ENCODE measurements around the gene GLB1L3. TPM values are rescaled to one million over a fixed set of nuclear protein-coding genes. Genes with fewer than 3 reads are reported as not detected.

The GLB1L3 gene
- total RNA-seq, 1 donor from 2014 or later: 16.5 TPM

- H3K27me3 Mint-ChIP-seq (ENCODE audit: unreplicated experiment): peaks cover 5% of the 10 kb centered on the region
Observed at GRCh38 chr11:134346101-134346975, 70.2 kb downstream of the GLB1L3 start.

GRCh38 chr11:134346976-134347350, 70.8 kb downstream of the GLB1L3 start:
- Mint-ChIP-seq H3K4me1 (ENCODE audit: unreplicated experiment) (peaks cover 3% of the 10 kb centered on the region), H3K27ac (ENCODE audit: unreplicated experiment) (no peak overlapping the region), H3K4me3 (ENCODE audit: unreplicated experiment) (no peak overlapping the region), H3K9me3 (ENCODE audit: unreplicated experiment) (no peaks in the 10 kb centered on the region), H3K27me3 (ENCODE audit: unreplicated experiment) (peaks cover 5% of the 10 kb centered on the region), H3K36me3 (ENCODE audit: low read depth, unreplicated experiment) (peaks cover 4% of the 10 kb centered on the region)
- TF ChIP-seq, protein P1, sequence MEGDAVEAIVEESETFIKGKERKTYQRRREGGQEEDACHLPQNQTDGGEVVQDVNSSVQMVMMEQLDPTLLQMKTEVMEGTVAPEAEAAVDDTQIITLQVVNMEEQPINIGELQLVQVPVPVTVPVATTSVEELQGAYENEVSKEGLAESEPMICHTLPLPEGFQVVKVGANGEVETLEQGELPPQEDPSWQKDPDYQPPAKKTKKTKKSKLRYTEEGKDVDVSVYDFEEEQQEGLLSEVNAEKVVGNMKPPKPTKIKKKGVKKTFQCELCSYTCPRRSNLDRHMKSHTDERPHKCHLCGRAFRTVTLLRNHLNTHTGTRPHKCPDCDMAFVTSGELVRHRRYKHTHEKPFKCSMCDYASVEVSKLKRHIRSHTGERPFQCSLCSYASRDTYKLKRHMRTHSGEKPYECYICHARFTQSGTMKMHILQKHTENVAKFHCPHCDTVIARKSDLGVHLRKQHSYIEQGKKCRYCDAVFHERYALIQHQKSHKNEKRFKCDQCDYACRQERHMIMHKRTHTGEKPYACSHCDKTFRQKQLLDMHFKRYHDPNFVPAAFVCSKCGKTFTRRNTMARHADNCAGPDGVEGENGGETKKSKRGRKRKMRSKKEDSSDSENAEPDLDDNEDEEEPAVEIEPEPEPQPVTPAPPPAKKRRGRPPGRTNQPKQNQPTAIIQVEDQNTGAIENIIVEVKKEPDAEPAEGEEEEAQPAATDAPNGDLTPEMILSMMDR (IDR thresholded peaks at IDR 0.05; ENCODE audit: unreplicated experiment): no peak
- no peak for DNase-seq (ENCODE audit: low spot score)

More at GRCh38 chr11:134346101-134346975, 70.2 kb downstream of the GLB1L3 start:
- no peak overlapping the region for H3K4me3 Mint-ChIP-seq (ENCODE audit: unreplicated experiment)
- H3K36me3 Mint-ChIP-seq (ENCODE audit: low read depth, unreplicated experiment): peaks cover 4% of the 10 kb centered on the region
- DNase-seq (ENCODE audit: low spot score): peak; percentile 2
- no peak overlapping the region for H3K27ac Mint-ChIP-seq (ENCODE audit: unreplicated experiment)
- TF ChIP-seq, protein P1 (IDR thresholded peaks at IDR 0.05; ENCODE audit: unreplicated experiment): no peak
- H3K9me3 Mint-ChIP-seq (ENCODE audit: unreplicated experiment): no peaks in the 10 kb centered on the region
- H3K4me1 Mint-ChIP-seq (ENCODE audit: unreplicated experiment): peaks cover 3% of the 10 kb centered on the region

DNA sequence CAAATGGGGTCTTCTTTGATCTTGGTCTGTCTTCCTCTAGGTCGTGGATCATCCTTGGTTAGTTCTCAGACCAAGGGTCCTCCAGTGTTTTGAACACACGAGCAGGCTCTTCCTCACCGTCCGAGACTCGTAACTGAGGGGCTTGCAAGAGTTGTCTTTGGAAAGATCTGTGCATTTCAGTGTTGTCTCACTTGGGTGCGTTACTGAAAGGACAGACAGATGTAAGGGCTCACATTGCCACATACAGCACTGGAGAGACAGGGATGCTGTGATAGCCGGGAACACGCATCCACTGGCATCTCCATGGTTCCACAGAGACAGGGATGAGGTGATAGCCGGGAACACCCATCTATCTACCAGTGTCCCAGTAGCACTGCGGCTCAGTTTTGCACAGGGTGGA, 71.3 kb downstream of the GLB1L3 start:
- Mint-ChIP-seq H3K4me1 (ENCODE audit: unreplicated experiment) (peaks cover 3% of the 10 kb centered on the region), H3K36me3 (ENCODE audit: low read depth, unreplicated experiment) (peaks cover 4% of the 10 kb centered on the region), H3K27me3 (ENCODE audit: unreplicated experiment) (peaks cover 5% of the 10 kb centered on the region), H3K9me3 (ENCODE audit: unreplicated experiment) (no peaks in the 10 kb centered on the region), H3K27ac (ENCODE audit: unreplicated experiment) (no peak overlapping the region), H3K4me3 (ENCODE audit: unreplicated experiment) (no peak overlapping the region)
- TF ChIP-seq, protein P1 (IDR thresholded peaks at IDR 0.05; ENCODE audit: unreplicated experiment): no peak
- DNase-seq (ENCODE audit: low spot score): no peak

DNA sequence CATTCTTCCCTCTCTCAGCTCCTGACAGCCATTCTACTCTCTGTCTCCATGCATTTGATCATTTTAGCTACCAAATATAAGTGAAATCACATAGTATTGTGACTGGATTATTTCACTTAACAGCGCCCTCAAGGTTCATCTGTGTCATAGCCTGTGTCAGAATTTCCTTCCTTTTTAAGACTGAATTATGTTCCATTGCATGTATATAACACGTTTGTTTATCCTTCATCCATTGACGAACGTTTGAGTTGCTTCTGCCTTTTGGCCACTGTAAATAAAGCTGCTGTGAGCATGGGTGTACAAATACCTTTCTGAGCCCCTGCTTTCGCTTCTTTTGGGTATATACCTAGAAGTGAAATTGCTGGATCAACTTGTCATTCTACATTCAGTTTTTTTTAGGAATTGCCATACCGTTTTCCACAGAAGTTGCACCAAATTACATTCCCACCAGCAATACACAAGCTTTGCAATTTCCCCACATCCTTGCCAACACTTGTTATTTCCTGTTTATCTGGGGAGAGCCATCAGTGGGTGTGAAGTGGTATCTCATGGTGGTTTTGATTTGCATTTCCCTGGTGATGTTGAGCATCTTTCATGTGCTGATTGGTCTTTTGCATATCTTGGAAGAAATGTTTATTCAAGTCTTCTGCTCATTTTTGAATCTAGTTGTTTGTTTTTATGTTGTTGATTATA, 73.1 kb downstream of the GLB1L3 start:
- Mint-ChIP-seq H3K4me3 (ENCODE audit: unreplicated experiment) (no peak overlapping the region), H3K9me3 (ENCODE audit: unreplicated experiment) (no peaks in the 10 kb centered on the region), H3K4me1 (ENCODE audit: unreplicated experiment) (peaks cover 3% of the 10 kb centered on the region), H3K36me3 (ENCODE audit: low read depth, unreplicated experiment) (peaks cover 4% of the 10 kb centered on the region), H3K27me3 (ENCODE audit: unreplicated experiment) (peaks cover 5% of the 10 kb centered on the region), H3K27ac (ENCODE audit: unreplicated experiment) (peak overlapping the region; percentile 9)
- DNase-seq (ENCODE audit: low spot score): no peak
- TF ChIP-seq, protein P1 (IDR thresholded peaks at IDR 0.05; ENCODE audit: unreplicated experiment): no peak

Data from endothelial cell (in vitro differentiated cells).